K562 (cell line): Measurements from ENCODE around the gene SOX6. TPM values are rescaled to one million over a fixed set of nuclear protein-coding genes. Genes with fewer than 3 reads are reported as not detected.
A peak's percentile ranks its signal among the peaks of the same experiment; 100 is the strongest.

ENCODE experiments used
- ATAC-seq: fragments of 200-7000 bp; cut with Tn5 transposase; 3 replicates; pipeline ENCODE4 v1.9.1; 2020; ENCODE audit warnings: moderate library complexity
- BruUV-seq: library from RNA; stranded (reverse); fragments of 400-500 nt; replicated peaks from 2 replicates; lab custom pipeline; 2021; lab: Mats Ljungman, UMichigan
- CTCF ChIA-PET: fragments of 300-600 bp; formaldehyde crosslinking; extraction: SDS; loops from one replicate; lab custom pipeline; 2021; ENCODE audit warnings: low intra/inter-chr PET ratio; lab: Yijun Ruan, JAX
- POLR2A ChIA-PET: fragments of 300-600, 350-650 bp; sonication (Branson Sonifier 250); formaldehyde crosslinking; extraction: SDS; loops from one replicate; lab custom pipeline; 2021; ENCODE audit warnings: antibody characterized with exemption, inconsistent platforms; lab: Yijun Ruan, JAX
- DNase-seq, 4 experiments: peaks; one replicate each; pipeline versions ENCODE4 v3.0.0 to v3.0.0-alpha.2; 2011 to 2018; ENCODE audit warnings: low spot score in 3 of 4, mixed read lengths in 3 of 4; ENCODE audit errors: extremely low read depth in 1 of 4
- FAIRE-seq: peaks from 2 replicates; lab custom pipeline; 2011; peaks lifted over from hg19 to GRCh38; lab: Jason Lieb, UNC
- H2AFZ ChIP-seq: 2 replicates; pipeline ENCODE4 v1.6.0; 2011; ENCODE audit warnings: low read depth, low read length, control low read depth, inconsistent platforms
- H3K27ac ChIP-seq: fragments of 200-600 bp; 3 replicates; pipeline ENCODE4 v1.8.0; 2011; ENCODE audit warnings: low read depth, mild to moderate bottlenecking, control low read depth, inconsistent platforms, low read length, moderate library complexity, mixed read lengths; ENCODE audit errors: extremely low read depth
- H3K27me3 ChIP-seq, 2 experiments: fragments of 300-600 bp in 1 of 2; 2 replicates in 1 of 2; 3 replicates in 1 of 2; pipeline versions ENCODE4 v1.6.0 to v1.8.0; 2011; ENCODE audit warnings: inconsistent platforms in 2 of 2, low read length in 2 of 2, mild to moderate bottlenecking in 1 of 2, mixed read lengths in 1 of 2, moderate library complexity in 1 of 2; ENCODE audit not compliant: control insufficient read depth in 2 of 2, insufficient read depth in 2 of 2
- H3K36me3 ChIP-seq: fragments of 300-600 bp; 3 replicates; pipeline ENCODE4 v1.8.0; 2011; ENCODE audit warnings: mild to moderate bottlenecking, low read length, inconsistent platforms; ENCODE audit not compliant: control insufficient read depth, insufficient read depth
- H3K4me1 ChIP-seq, 2 experiments: fragments of 200-600 bp in 1 of 2; replicated peaks in 1 of 2; 2 replicates in 1 of 2; 3 replicates in 1 of 2; pipeline versions ENCODE4 v1.5.1 to v1.8.0; 2011; ENCODE audit warnings: inconsistent platforms in 2 of 2, low read length in 2 of 2, mild to moderate bottlenecking in 1 of 2, mixed read lengths in 1 of 2, moderate library complexity in 1 of 2; ENCODE audit not compliant: control insufficient read depth in 2 of 2, insufficient read depth in 2 of 2
- H3K4me2 ChIP-seq: 2 replicates; pipeline ENCODE4 v1.6.1; 2011; ENCODE audit warnings: low read length, control low read depth, inconsistent platforms, mixed read lengths; ENCODE audit not compliant: insufficient read depth
- H3K4me3 ChIP-seq: fragments of 200-600 bp; sonication (generic), shearing (Covaris generic); 2 replicates; pipeline ENCODE4 v1.5.1; 2016; ENCODE audit warnings: control low read depth, inconsistent platforms
- H3K79me2 ChIP-seq: fragments of 200-600 bp; 3 replicates; pipeline ENCODE4 v1.8.0; 2011; ENCODE audit warnings: low read length, inconsistent platforms; ENCODE audit not compliant: control insufficient read depth, insufficient read depth
- H3K9ac ChIP-seq, 2 experiments: 2 replicates each; pipeline versions ENCODE4 v1.6.0 to v1.6.1; 2011; ENCODE audit warnings: low read depth in 2 of 2, low read length in 2 of 2, control low read depth in 1 of 2, inconsistent platforms in 1 of 2, mild to moderate bottlenecking in 1 of 2, mixed read lengths in 1 of 2; ENCODE audit not compliant: insufficient read depth in 1 of 2
- H3K9me1 ChIP-seq: one replicate; pipeline ENCODE4 v1.6.0; 2011; ENCODE audit warnings: inconsistent platforms, mild to moderate bottlenecking, low read length, moderate library complexity; ENCODE audit not compliant: control insufficient read depth, insufficient read depth
- H3K9me3 ChIP-seq: replicated peaks from 2 replicates; pipeline ENCODE4 v1.5.1; 2011; ENCODE audit warnings: low read depth, low read length, inconsistent platforms; ENCODE audit not compliant: control insufficient read depth, insufficient read depth
- H4K20me1 ChIP-seq: replicated peaks from 2 replicates; pipeline ENCODE4 v1.6.1; 2011; ENCODE audit warnings: low read length, inconsistent platforms, mixed read lengths; ENCODE audit not compliant: control insufficient read depth, insufficient read depth
- CBX5 ChIP-seq: IDR thresholded peaks from 2 replicates; pipeline ENCODE4 v1.6.1; 2014; ENCODE audit warnings: low read depth, borderline replicate concordance
- CHD1 ChIP-seq: fragments of 200-600 bp; sonication (generic); IDR thresholded peaks from one replicate; pipeline ENCODE4 v1.6.1; 2012; ENCODE audit warnings: mild to moderate bottlenecking, moderate library complexity, low read length, inconsistent platforms
- GTF2A2 ChIP-seq: IDR thresholded peaks from 2 replicates; pipeline ENCODE4 v1.6.1; 2016; ENCODE audit warnings: mild to moderate bottlenecking, missing genetic modification characterization, missing compliant biosample characterization
- KHSRP ChIP-seq: fragments of 450-650 bp; IDR thresholded peaks from 2 replicates; pipeline ENCODE4 v1.6.1; 2017
- KLF16 ChIP-seq: IDR thresholded peaks from 2 replicates; pipeline ENCODE4 v1.6.1; 2016; ENCODE audit warnings: antibody characterized with exemption
- MAZ ChIP-seq, 2 experiments: fragments of 450-650 bp in 1 of 2; sonication (generic) in 1 of 2; formaldehyde crosslinking; IDR thresholded peaks in 1 of 2; conservative IDR thresholded peaks in 1 of 2; 2 replicates each; pipeline versions ENCODE4 v1.4.0 to v1.5.0; 2020; ENCODE audit warnings: mild to moderate bottlenecking in 1 of 2, missing genetic modification reagents in 1 of 2
- PML ChIP-seq: IDR thresholded peaks from 2 replicates; pipeline ENCODE4 v1.6.1; 2012; ENCODE audit warnings: low read length, inconsistent platforms
- POLR2AphosphoS5 ChIP-seq: IDR thresholded peaks from 2 replicates; pipeline ENCODE4 v1.6.1; 2011; ENCODE audit warnings: mild to moderate bottlenecking, low read depth, low read length, moderate library complexity; ENCODE audit not compliant: control insufficient read depth, insufficient read depth
- RCOR1 ChIP-seq, 2 experiments: IDR thresholded peaks; 2 replicates each; pipeline ENCODE4 v1.6.1; 2012; ENCODE audit warnings: low read depth in 2 of 2, low read length in 2 of 2, borderline replicate concordance in 1 of 2, improper control_type of control experiment in 1 of 2
- SRSF3 ChIP-seq: fragments of 200-400 bp; formaldehyde crosslinking; IDR thresholded peaks from 2 replicates; pipeline ENCODE4 v1.6.1; 2016; ENCODE audit warnings: mild to moderate bottlenecking, low read length, moderate library complexity; ENCODE audit not compliant: insufficient read depth
- TAF1 ChIP-seq: IDR thresholded peaks from 2 replicates; pipeline ENCODE4 v1.6.1; 2011; ENCODE audit warnings: mild to moderate bottlenecking, low read length, moderate library complexity; ENCODE audit not compliant: insufficient read depth, control insufficient read depth, severe bottlenecking; ENCODE audit errors: extremely low read depth
- THRAP3 ChIP-seq: fragments of 450-650 bp; IDR thresholded peaks from 2 replicates; pipeline ENCODE4 v1.6.1; 2016; ENCODE audit warnings: mild to moderate bottlenecking, inconsistent platforms, borderline replicate concordance
- ZNF561 ChIP-seq: fragments of 450-650 bp; formaldehyde crosslinking; conservative IDR thresholded peaks from 2 replicates; pipeline ENCODE4 v1.4.0; 2020; ENCODE audit warnings: mild to moderate bottlenecking, moderate library complexity
- WGBS: fragments of 100-300 bp; shearing (Covaris generic); methylation state at CpG from one replicate; pipeline ENCODE4 v1.1.6; 2016; ENCODE audit warnings: low coverage, mixed read lengths; ENCODE audit not compliant: insufficient coverage; ENCODE audit errors: missing lambda C conversion rate; 5-methylcytosine and 5-hydroxymethylcytosine counted together
- in situ Hi-C: fragments of 300-500 bp; cut with MboI; formaldehyde crosslinking; loops from 4 replicates; pipeline ENCODE4 v1.15.0; 2018; ENCODE audit warnings: inconsistent platforms, mixed read lengths
- intact Hi-C: fragments of 100-400 bp; cut with micrococcal nuclease; formaldehyde crosslinking; loops from 2 replicates; pipeline ENCODE4 v1.14.2; 2022
- polyA plus RNA-seq, 8 experiments: library from polyadenylated mRNA; depleted of rRNA in 4 of 8; stranded (reverse) in 5 of 8; unstranded in 3 of 8; fragments of >200 nt; fragmentation: Nextera tagmentation in 2 of 8; fragmentation: Illumina TruSeq in 1 of 8; extraction: Ambion mirVana in 2 of 8; extraction: Trizol in 1 of 8; gene quantifications; 2 replicates each; pipeline versions ENCODE4 v1.2.1 to v1.2.3, GENCODE V29; 2011 to 2014; ENCODE audit warnings: inconsistent platforms in 1 of 8, missing spikeins in 1 of 8
- total RNA-seq, 7 experiments: library from RNA; depleted of rRNA in 6 of 7; stranded (reverse); fragments of >200 nt in 6 of 7; fragmentation: Illumina TruSeq in 2 of 7; extraction: Trizol in 2 of 7; gene quantifications; 2 replicates each; pipeline versions ENCODE4 v1.2.1 to v1.2.3, GENCODE V29; 2011 to 2021; ENCODE audit warnings: low replicate concordance in 1 of 7
- TF ChIP-seq, protein P1 (sequence below): fragments of 250-450 bp; sonication (Bioruptor Pico); IDR thresholded peaks from 2 replicates; pipeline ENCODE4 v1.5.0; 2020; ENCODE audit warnings: mild to moderate bottlenecking
- TF ChIP-seq, protein P2 (sequence below), 2 experiments: fragments of 150-350 bp in 1 of 2; IDR thresholded peaks; 2 replicates each; pipeline ENCODE4 v1.6.1; 2012 to 2016; ENCODE audit warnings: low read depth in 2 of 2, low read length in 2 of 2, mild to moderate bottlenecking in 1 of 2, moderate library complexity in 1 of 2
- TF ChIP-seq, protein P3 (sequence below): sonication (generic); formaldehyde crosslinking; IDR thresholded peaks from 2 replicates; pipeline ENCODE4 v1.8.1; 2023; ENCODE audit warnings: mild to moderate bottlenecking, missing genetic modification reagents

The SOX6 gene
- total and polyA plus RNA-seq, 9 of the 15 experiments (the other 6 are each of a cell fraction or from before 2014, with no cell fraction given), result 0.89 to 8.7 (median 5.7) TPM

DNA sequence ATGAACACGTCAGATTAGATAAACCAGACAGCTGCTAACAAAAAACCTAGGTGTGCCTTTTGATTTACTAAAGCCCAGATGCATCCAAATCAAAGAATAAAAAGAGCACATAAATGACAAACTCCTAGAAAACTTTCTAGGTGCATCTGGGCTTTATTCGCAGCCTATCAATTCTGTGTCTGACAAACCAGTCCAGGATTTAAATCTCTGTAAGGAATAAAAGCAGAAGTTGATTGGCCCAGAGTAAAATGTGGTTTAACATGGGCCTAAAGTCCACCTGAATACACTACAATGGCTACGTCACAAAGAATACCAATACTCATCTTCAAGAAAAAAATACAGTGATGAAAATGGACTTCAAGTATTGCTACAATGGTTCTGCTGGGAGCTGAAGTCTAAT is 66.8 kb downstream of the SOX6 start:
- H3K9ac ChIP-seq, result no peak overlapping the region
- DNase-seq, result no peak
- POLR2A ChIA-PET, result interaction anchor here (1.1 to 1.3 kb wide), 2 partner anchors 9 to 13 kb away, joined by 3 read pairs; no protein-coding TSS in a partner anchor
- no peaks in the 10 kb centered on the region for H4K20me1 ChIP-seq
- no peak overlapping the region for H3K4me2 ChIP-seq
- intact Hi-C loops (loop anchor here (10.0 kb wide), 1 partner anchor 325 kb away; no protein-coding TSS in a partner anchor), in situ Hi-C loops (no loop called here)
- no peaks in the 10 kb centered on the region for H3K9me3 ChIP-seq
- no peak for ATAC-seq
- no peak for FAIRE-seq
- no peak overlapping the region for H2AFZ ChIP-seq
- H3K4me1 ChIP-seq, result peaks cover 0 to 23% of the 10 kb centered on the region in 2 experiments; a peak in 4 of 5 replicates
- H3K4me3 ChIP-seq, result no peak overlapping the region
- 61% methylated on average over 3 of the region's 3 CpGs for WGBS
- no peaks in the 10 kb centered on the region for H3K9me1 ChIP-seq
- CTCF ChIA-PET, result no interaction called here
- no peaks in the 10 kb centered on the region for H3K36me3 ChIP-seq
- no peak overlapping the region for H3K27ac ChIP-seq
- BruUV-seq, result no TSS peak
- H3K79me2 ChIP-seq, result 0 out of 3 replicates have a peak, but pooled peaks cover 6% of the 10 kb centered on the region
- H3K27me3 ChIP-seq, result no peaks in the 10 kb centered on the region
- TF ChIP-seq TAF1 (no peak), GTF2A2 (tag) (no peak), RCOR1 (IDR thresholded peaks at IDR 0.05; ENCODE audit: borderline replicate concordance in 1 of 2, low read depth in 2 of 2, low read length in 2 of 2) (peak in 1 of 2 experiments; percentile 65; a peak in 1 of 4 replicates), CBX5 (no peak), POLR2AphosphoS5 (no peak), THRAP3 (no peak), SRSF3 (no peak), MAZ (CRISPR knock-in tag; conservative IDR thresholded peaks at IDR 0.05 in 1 of 2, IDR thresholded peaks at IDR 0.05 in 1 of 2) (no peak), PML (no peak), CHD1 (no peak), KLF16 (no peak), KHSRP (no peak), ZNF561 (CRISPR knock-in tag) (no peak)
- TF ChIP-seq, protein P1, sequence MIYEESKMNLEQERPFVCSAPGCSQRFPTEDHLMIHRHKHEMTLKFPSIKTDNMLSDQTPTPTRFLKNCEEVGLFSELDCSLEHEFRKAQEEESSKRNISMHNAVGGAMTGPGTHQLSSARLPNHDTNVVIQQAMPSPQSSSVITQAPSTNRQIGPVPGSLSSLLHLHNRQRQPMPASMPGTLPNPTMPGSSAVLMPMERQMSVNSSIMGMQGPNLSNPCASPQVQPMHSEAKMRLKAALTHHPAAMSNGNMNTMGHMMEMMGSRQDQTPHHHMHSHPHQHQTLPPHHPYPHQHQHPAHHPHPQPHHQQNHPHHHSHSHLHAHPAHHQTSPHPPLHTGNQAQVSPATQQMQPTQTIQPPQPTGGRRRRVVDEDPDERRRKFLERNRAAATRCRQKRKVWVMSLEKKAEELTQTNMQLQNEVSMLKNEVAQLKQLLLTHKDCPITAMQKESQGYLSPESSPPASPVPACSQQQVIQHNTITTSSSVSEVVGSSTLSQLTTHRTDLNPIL (CRISPR knock-in tag), result no peak
- TF ChIP-seq, protein P2, sequence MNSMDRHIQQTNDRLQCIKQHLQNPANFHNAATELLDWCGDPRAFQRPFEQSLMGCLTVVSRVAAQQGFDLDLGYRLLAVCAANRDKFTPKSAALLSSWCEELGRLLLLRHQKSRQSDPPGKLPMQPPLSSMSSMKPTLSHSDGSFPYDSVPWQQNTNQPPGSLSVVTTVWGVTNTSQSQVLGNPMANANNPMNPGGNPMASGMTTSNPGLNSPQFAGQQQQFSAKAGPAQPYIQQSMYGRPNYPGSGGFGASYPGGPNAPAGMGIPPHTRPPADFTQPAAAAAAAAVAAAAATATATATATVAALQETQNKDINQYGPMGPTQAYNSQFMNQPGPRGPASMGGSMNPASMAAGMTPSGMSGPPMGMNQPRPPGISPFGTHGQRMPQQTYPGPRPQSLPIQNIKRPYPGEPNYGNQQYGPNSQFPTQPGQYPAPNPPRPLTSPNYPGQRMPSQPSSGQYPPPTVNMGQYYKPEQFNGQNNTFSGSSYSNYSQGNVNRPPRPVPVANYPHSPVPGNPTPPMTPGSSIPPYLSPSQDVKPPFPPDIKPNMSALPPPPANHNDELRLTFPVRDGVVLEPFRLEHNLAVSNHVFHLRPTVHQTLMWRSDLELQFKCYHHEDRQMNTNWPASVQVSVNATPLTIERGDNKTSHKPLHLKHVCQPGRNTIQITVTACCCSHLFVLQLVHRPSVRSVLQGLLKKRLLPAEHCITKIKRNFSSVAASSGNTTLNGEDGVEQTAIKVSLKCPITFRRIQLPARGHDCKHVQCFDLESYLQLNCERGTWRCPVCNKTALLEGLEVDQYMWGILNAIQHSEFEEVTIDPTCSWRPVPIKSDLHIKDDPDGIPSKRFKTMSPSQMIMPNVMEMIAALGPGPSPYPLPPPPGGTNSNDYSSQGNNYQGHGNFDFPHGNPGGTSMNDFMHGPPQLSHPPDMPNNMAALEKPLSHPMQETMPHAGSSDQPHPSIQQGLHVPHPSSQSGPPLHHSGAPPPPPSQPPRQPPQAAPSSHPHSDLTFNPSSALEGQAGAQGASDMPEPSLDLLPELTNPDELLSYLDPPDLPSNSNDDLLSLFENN (IDR thresholded peaks at IDR 0.05; ENCODE audit: low read depth in 2 of 2, low read length in 2 of 2), result no peak
- TF ChIP-seq, protein P3, sequence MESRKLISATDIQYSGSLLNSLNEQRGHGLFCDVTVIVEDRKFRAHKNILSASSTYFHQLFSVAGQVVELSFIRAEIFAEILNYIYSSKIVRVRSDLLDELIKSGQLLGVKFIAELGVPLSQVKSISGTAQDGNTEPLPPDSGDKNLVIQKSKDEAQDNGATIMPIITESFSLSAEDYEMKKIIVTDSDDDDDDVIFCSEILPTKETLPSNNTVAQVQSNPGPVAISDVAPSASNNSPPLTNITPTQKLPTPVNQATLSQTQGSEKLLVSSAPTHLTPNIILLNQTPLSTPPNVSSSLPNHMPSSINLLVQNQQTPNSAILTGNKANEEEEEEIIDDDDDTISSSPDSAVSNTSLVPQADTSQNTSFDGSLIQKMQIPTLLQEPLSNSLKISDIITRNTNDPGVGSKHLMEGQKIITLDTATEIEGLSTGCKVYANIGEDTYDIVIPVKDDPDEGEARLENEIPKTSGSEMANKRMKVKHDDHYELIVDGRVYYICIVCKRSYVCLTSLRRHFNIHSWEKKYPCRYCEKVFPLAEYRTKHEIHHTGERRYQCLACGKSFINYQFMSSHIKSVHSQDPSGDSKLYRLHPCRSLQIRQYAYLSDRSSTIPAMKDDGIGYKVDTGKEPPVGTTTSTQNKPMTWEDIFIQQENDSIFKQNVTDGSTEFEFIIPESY, result no peak
